Measurements from ENCODE around the gene CDK14.

- TF ChIP-seq POLR2AphosphoS5 (IDR thresholded peaks at IDR 0.05; ENCODE audit: low read depth, low read length) (no peak), TAF1 (IDR thresholded peaks at IDR 0.05; ENCODE audit: low read depth, low read length) (no peak), KDM1A (IDR thresholded peaks at IDR 0.05; ENCODE audit: borderline replicate concordance, low read length) (no peak), CTCF (IDR thresholded peaks at IDR 0.05; ENCODE audit: control extremely low read depth in 1 of 3, insufficient read depth in 1 of 3, low read depth in 1 of 3, low read length in 3 of 3) (no peak), EGR1 (IDR thresholded peaks at IDR 0.05; ENCODE audit: borderline replicate concordance, low read depth, low read length) (no peak), NANOG (IDR thresholded peaks at IDR 0.05; ENCODE audit: insufficient read depth, low read depth, low read length, poor library complexity, severe bottlenecking) (no peak), EP300 (IDR thresholded peaks at IDR 0.05; ENCODE audit: borderline replicate concordance in 1 of 2, low read depth in 2 of 2, low read length in 2 of 2) (no peak), JUND (IDR thresholded peaks at IDR 0.05; ENCODE audit: low read length) (no peak), SIN3A (conservative IDR thresholded peaks at IDR 0.05 in 1 of 2, IDR thresholded peaks at IDR 0.05 in 1 of 2; ENCODE audit: low read depth in 1 of 2, low read length in 2 of 2) (no peak), RAD21 (IDR thresholded peaks at IDR 0.05 in 1 of 2, conservative IDR thresholded peaks at IDR 0.05 in 1 of 2; ENCODE audit: low read depth in 2 of 2, low read length in 2 of 2) (no peak), POLR2A (IDR thresholded peaks at IDR 0.05; ENCODE audit: control extremely low read depth in 1 of 2, low read depth in 2 of 2, low read length in 2 of 2) (no peak), ZNF274 (IDR thresholded peaks at IDR 0.05; ENCODE audit: borderline replicate concordance, extremely low read depth, low read length) (no peak), RNF2 (IDR thresholded peaks at IDR 0.05; ENCODE audit: borderline replicate concordance, low read depth, low read length, missing control alignments, poor library complexity, severe bottlenecking) (no peak), SP1 (IDR thresholded peaks at IDR 0.05; ENCODE audit: low read depth, low read length) (no peak)
These were observed 240.8 kb downstream of the CDK14 start for GRCh38 chr7:90836937-90837336.
